Left ventricle myocardium superior (tissue), 1 donor: ENCODE measurements around the gene ZNF423. TPM values are rescaled to one million over a fixed set of nuclear protein-coding genes. Genes with fewer than 3 reads are reported as not detected.
"Not testable (repeated sequence)": the region's sequence is repeated elsewhere in the genome, so short reads cannot be mapped to it uniquely, and the experiment has no call there.

Experiments used
- ATAC-seq: fragments of 200-7000 bp; cut with Tn5 transposase; one replicate; pipeline ENCODE4 v1.9.1; 2020; ENCODE audit warnings: mild to moderate bottlenecking, moderate library complexity
- DNase-seq: peaks from one replicate; pipeline ENCODE4 v3.0.0-alpha.2; 2020
- intact Hi-C: fragments of 100-400 bp; cut with micrococcal nuclease; formaldehyde crosslinking; loops from one replicate; pipeline ENCODE4 v1.11.0; 2022
- total RNA-seq: library from RNA; stranded (reverse); fragmentation: NEBNext Ultra II Directional; extraction: Animal tissue kit (Norgen Biotek cat#: 25700); gene quantifications from one replicate; pipeline ENCODE4 v1.2.1, GENCODE V29; 2021
- donor health status: DM: no; HTN: yes; CAD: no; lungs with severe emphysema.

Gene ZNF423
- total RNA-seq, 1 donor from 2014 or later = 7.8 TPM

DNA sequence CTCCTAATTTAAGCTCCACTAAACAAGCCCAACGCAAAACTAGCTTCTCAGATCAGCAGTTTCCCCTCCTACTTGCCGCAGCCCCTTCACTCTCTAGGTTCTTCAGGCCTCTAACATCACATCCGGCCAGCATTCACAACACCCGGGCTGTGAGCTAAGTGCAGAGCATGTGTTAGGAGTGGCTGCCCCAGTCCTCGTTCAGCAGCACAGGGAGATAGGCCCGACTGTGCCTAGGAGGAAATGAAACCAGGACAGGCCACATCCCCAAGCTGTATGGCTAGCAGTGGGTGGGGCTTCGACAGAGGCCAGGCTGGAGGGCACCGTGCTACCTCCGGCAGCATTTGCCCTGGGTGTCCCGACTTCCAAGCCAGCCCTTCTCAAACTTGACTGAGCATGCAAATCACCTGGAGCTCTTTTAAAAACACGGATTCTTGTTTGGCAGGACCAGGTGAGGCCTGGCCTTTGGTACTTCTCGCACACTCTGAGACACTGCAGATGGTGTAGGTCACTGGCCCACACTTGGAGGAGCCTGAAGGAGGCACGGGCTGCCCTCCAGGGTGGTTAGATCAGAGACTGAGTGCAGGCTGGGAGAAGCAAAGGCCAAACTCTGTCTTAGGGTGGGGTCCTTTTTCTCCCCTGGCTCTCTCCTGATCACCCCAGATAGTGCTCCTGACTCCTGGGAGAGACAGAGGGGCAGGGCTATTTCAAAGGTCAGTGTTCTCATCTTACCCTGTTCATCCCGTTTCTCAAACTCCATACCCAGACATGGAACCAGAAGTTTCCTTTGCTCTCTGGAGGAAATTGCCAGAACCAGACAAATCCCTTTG, 280.4 kb downstream of the ZNF423 start:
- DNase-seq (peak; percentile 52), ATAC-seq (peak; percentile 85)
- intact Hi-C loops = no loop called here

DNA sequence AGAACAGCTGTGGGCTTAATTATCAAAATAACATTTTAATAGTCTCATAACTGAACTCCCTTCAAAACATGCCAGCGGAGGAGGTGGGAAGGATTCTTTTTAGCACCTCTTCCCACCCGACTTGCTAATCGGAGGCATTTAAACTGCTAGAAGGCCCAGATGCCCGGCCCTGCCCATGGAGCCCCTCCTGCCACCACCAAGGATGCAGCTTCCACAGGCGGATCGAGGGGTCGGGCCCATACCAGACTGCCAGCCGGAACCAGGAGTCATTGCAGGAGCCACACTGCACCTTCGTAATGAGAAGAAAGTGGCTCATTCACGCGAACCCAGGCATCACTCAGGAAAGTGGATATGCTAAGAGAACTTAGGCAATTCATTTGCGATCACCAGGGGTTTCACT, 281.1 kb downstream of the ZNF423 start:
- intact Hi-C loops = no loop called here
- DNase-seq = no peak
- ATAC-seq = no peak

DNA sequence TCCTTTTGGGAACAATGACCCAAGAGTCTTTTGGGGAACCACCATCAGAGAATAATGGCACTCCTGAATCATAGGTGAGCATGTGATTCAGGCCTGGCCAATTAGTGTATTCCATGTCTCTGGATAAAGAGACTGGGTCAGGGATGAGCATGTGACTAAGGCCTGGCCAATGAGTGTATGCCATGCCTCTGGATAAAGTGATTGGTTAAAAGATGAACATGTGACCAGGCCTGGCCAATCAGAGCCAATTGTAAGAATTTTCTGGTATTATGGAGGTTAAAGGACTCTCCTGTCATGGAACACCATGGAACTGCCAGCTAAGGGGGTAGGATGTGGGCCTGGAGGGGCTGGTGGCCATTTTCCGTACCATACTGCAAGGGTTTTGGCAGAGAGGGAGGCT, 288.0 kb downstream of the ZNF423 start:
- ATAC-seq = no peak
- intact Hi-C loops = no loop called here
- DNase-seq = no peak

DNA sequence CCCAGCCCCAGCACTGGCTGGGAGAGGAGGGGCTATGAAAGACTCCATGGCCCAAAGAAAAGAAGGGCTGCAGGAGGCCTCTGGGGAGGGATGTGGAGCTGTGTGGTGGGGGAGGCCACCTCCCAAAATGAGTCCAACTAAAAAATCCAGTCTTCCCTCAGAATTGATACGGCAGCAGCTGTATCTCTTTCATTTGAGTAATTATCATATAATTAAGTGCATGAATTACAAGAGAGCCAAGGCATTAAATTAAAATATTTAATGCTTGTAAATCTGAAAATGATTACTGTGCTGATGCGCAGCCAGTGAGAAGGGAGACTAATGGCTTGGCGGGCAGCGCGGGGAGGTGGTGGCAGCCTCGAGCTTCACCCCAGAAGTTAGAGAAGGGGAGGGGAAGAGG, 289.5 kb downstream of the ZNF423 start:
- ATAC-seq = no peak
- intact Hi-C loops = no loop called here
- no peak for DNase-seq

DNA sequence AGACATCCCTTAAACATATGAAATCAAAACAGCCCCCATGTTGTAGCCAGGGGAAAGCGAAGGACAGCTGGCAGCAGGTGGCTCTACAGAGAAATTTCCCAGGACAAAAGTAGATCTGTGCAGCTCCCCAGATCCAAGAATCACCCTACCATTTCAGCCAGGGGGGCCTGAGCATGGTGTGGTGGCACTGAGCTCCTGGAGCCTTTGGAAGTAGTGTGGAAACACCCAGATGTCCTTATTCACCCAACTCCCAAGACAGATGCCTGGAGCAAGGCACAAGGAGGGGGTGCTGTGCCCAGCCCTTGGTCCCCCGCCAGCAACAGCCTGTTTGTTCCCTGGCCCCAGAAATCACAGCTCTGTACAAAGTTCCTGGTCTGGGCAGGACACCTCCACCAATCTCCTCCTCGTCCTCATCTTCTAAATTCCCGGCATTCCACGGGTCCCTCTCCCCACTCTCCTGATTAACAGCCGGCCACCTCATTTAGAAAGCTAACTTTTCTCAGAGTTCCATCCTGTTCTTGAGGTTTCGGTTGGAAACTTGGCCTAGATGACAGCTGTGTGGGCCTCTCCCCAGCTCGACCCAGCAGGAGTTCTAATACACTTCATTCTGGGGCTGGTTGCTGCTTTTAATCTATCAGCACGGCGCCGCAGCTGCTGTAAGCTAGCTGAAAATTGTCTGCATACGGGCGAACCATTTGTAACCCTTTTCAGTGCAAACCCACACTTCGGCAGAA, 291.2 kb downstream of the ZNF423 start:
- DNase-seq (no peak), ATAC-seq (peak; percentile 44)
- intact Hi-C loops = no loop called here

DNA sequence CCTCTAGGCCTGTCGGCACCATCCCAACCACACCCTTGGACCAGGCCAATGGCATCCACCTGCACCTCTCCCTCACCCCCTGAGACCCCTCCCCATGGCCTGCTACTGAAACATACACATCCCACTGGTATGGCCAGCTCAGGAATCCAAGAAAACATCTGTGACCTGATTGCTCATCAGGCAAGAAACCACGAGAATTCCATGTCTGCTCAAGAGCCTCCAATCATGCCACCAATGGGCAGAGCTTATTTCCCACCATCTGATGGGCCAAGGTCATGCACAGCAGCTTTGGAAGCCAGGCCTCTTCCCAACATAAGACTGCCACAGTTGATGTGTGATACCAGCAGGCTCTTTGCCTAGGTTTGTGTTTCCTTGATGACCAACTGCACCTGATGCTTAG, 292.2 kb downstream of the ZNF423 start:
- ATAC-seq = no peak
- DNase-seq = no peak
- intact Hi-C loops = no loop called here

DNA sequence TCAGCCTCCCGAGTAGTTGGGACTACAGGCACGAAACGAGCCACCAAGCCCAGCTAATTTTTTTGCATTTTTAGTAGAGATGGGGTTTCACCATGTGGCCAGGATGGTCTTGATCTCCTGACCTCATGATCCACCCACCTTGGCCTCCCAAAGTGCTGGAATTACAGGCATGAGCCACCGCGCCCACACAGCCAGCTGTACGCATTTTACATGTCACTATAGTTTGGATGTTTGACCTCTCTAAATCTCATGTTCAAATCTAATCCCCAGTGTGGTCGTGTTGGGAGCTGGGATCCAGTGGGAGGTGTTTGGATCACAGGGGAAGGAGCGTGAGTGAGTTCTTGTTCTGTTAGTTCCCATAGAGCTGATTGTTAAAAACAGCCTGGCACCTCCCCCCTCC, 293.0 kb downstream of the ZNF423 start:
- intact Hi-C loops, ATAC-seq: not testable (repeated sequence)

DNA sequence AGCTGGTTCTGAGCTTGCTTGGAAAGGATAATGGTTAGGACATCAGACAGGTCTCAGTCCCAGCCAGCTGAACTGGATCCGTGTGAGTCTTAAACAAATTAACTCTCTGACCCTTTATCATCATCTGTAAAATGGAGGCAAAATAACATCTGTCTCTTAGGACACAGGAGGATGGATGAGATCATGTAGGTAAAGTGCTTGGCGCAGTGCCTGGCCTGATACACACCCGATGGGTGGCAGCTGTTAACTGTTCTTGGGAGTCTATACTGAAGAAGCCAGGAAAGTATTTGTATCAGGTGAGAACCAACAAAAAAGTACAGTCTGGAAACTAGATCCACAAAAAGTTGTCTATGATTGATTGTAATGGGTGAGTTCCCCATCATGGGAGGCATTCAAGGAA, 293.7 kb downstream of the ZNF423 start:
- DNase-seq = no peak
- intact Hi-C loops = no loop called here
- no peak for ATAC-seq

More for the DNA sequence above, 293.0 kb downstream of the ZNF423 start:
- not testable (repeated sequence) for DNase-seq

DNA sequence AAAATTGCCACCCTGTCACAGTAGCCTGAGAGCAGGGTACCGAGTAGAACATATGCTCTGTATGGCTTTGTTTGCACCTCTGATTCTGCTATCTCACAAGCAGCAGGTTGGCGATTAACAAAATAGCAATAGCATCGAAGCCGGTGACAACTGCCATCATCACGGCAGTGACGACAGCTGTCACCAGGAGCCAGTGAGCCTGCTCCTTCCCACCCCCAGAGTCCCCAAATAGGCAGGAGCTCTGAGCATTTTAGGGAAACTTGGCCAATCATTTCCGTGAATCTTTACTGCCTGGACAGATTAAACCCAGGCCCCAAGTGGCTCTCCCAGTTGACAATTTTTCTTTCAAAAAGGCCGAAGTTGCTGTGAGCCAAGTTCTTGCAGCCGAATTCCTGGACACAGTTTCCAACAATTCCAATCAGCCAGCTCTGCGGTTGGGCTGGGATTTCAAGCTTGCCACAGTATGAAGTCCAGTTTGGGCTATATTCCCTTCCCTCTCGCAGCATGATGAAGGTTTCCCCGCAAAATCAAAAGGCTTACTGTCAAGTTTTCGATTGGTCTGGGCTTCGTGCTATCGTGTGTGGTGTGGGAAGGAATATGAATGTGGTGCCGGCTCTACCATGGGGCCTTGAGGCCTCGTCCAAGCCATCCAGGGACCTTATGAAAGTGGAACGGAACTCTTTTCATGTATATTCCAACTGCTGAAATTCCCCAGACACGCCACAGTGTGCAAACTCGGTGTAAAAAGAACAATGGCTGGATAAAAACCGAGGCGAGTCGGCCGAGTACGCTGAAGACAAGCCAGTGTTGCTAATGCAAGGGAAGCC, 295.7 kb downstream of the ZNF423 start:
- ATAC-seq = peak; percentile 73
- intact Hi-C loops = no loop called here
- no peak for DNase-seq

DNA sequence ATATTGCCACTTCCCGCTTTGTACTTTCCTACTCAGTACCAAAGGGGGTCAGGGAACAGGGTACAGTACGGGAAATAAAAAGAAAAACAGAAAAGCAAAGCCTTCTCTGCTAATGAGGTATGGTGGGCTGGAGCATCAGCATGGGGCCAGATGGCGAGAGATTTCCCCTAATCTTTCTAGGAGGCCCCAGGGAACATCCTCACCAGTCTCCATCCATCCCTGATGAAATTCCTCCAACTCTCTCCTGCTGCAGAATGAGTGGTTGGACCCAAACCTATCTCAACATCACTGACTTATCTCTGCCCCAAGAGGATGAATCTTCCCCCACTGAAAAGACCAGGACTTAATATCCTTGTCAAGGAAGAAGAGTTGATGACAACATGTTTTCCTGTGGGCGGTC, 296.7 kb downstream of the ZNF423 start:
- ATAC-seq (no peak), DNase-seq (no peak)
- intact Hi-C loops = no loop called here

DNA sequence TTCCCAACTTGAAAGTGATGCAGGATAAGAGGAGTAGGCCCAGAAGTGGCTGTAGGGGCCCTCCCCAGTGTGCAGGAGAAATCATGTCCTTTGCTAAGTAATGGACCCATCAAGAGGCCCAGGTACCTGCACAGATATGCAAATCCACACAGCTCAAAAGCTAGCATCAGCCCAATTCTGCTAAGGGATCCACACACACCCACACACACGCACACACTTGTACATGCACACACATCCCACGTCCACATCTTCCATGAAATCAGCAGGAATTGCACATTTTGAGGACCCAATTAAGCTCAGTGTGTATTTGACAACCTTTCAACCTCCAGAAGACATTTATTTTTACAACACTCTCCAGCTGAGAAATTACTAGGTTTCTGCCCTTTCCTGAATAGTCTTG, 297.5 kb downstream of the ZNF423 start:
- ATAC-seq (no peak), DNase-seq (no peak)
- intact Hi-C loops = no loop called here

DNA sequence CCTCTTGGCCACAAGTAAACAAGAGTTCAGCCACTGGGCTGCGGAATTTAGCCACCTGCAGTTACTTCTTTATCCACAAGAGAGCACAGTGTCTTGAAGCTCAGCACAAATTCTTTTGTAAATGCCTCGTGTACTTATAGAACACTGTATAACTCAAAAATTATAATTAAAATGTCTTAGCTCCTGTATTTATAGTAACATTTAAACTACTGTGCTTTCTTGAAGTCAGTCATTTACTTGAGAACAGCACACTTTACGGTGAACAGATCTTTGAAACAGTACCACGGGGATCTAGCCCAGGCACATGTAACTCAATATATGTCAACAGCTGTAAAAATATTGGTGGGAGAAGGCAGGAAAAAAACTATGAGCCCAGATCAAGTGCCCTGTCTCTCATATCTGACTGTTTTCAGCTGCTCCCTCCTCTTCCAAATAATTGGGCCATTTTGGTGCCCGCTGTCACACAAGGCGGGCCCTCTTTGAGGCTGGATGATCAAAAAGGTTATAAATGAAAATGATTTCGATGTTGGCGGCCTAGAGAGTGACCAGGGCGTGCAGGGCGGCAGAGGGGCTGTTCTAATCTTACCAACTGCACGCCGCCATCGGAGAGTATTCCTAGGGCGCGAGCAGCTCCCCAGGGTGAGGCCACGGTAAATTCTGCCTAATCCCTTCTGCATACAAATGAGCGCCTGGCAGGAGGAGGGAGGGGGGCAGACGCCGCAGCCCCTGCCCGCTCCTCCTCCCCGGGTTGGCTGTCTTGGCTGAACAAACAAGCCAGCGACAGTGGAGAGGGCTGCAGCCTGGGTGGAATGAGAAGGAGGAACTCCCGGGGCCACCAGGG, 299.1 kb downstream of the ZNF423 start:
- DNase-seq = no peak
- intact Hi-C loops = no loop called here
- no peak for ATAC-seq

DNA sequence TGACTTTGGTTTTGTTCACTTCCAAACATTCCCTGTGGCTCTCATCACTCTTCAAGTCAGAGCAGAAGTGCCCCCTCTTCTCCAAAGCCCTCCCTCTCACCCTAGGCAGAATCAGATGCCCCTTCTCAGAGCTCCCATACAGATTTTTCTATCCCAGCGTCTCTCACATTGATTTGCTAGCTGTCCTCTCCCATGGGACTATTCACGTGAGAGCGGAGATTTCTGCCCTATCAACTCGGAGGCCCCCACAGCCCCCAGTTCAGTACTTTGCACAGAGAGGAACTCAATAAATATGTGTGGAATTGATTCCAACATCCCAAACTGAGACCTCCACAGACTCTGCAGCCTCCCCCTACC, 299.7 kb downstream of the ZNF423 start:
- ATAC-seq = no peak
- DNase-seq = no peak
- intact Hi-C loops = no loop called here

DNA sequence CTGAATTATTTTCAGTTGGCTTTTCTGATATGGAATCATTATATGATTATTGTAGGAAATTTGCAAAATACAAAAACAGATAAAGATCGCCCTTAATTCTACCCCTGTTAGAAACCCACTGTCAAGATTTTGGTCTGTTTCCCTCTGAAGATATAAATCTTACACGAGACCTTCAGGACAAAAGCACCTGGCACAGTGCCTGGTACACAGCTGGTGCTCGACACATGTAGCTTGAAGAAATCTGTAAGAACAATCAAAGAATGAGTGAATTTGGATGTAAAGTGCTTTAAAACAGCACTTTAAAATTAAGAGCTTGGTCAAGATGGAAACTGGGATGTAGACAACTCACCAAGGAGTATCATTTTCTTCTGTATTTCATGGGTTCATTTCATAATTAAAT, 301.2 kb downstream of the ZNF423 start:
- intact Hi-C loops = no loop called here
- DNase-seq (no peak), ATAC-seq (no peak)

DNA sequence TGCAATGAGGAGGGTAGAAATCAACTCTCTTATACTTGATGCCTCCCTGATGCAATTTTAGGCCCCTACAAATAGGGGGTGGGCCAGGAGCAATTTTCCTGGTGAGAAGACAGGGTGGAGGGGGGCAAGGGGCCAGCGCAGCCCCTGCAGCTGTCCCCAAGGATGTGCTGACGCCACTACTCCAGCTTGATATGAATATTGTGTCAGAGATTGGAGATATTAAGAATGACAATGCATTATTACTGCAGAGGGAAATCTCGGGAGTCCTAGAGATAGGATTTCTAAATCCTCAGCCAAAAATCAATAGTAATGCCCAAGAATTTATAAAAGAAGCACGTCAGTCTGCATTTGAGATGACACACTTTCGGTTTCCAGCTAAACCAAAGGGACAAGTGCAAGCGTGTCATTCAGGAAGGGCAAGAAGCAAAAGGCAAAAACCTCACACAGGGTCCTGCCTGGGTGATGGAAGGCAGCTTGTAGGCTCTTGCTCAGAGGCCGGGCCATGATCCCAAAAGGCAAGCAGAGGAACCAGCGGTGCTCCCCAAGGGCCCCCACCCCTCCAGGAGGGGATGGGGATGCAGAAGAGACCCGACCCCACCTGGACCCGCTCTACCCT, 303.5 kb downstream of the ZNF423 start:
- peak; percentile 25 for ATAC-seq
- DNase-seq = no peak
- intact Hi-C loops = no loop called here

DNA sequence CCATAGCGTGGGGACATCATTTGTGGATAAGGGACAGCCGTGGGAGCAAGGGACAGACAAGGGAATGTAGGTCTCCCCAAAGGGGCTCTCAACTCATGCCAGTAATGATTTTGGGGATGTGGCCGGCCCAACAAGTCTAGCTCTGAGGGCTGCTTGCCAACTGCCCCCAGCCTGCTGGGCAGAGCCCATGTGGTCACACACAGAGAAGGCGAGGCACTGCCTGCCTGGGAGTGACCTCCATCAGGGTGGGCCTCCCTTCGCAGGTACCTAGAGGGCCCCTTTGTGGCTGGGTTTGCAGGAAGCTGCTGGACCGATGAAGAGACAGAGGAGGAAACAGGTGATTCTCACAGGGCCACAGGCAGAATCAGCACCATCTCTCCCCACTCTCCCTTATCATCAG, 305.2 kb downstream of the ZNF423 start:
- intact Hi-C loops = no loop called here
- no peak for ATAC-seq
- no peak for DNase-seq

DNA sequence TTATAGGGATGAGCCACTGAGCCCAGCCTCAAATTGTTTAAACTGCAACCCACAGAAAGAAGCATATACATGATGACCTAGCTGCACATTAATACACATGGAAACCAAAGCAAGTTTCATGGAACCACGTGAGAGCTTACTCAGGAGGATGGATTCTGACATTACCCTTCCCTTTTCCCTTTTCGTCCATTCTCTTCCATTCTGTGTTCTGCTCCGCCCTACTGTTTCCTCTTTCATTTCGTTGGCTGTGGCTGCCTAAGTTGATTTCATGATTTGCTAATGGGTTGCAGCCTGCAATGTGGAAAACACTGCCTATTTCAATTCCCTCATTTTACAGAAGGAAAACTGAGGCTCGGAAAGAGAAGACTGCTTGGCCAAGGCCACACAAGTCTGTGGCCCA, 305.8 kb downstream of the ZNF423 start:
- DNase-seq = no peak
- intact Hi-C loops = no loop called here
- ATAC-seq = no peak

DNA sequence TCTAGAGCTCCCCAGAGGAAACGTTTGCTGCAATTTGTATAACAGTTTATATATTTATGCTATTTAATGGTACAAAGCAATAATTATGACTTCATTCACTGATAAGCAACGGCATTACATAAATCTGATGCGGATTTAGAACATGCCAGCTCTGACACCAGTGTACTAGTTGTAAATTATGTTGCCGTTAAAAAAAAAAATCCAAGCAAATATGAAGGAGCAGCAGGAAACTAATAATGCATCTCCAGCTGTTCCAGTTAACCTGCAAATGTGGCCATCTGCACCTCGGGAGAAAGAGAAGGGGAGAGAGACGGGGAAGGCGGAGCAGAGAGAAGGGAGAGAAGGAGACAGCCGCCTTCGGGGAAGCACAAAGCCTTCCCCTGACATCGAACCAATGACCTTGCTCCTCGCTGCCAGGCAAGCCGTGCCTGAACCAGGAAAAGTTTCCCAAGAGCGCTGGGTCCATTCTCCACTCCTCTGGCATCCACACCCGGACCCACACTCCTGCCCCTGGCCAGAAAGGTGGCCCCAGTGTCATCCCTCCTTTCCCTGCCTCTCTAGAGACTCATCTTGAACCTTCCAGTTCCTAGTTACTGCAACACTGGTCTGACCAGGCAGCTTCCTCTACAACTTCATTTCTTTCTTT, 307.5 kb downstream of the ZNF423 start:
- no peak for DNase-seq
- intact Hi-C loops = no loop called here
- no peak for ATAC-seq
